Measurements from ENCODE around the gene TAS2R38.
A peak's percentile ranks its signal among the peaks of the same experiment; 100 is the strongest.

The TAS2R38 gene

GRCh38 chr7:141952461-141952860, 21.1 kb downstream of the TAS2R38 start:
- Histone ChIP-seq H3K9me3 (replicated peaks in 1 of 11) (peaks cover 3 to 86% (median 20%) of the 10 kb centered on the region in 11 experiments; a peak in 21 of 22 replicates), H4K20me1 (no peaks in the 10 kb centered on the region), H3K4me3 (no peak overlapping the region), H3K4me1 (peaks cover 29 to 93% (median 66%) of the 10 kb centered on the region in 10 experiments), H3K9ac (no peak overlapping the region), H3K27ac (peak overlapping the region in 8 of 11 experiments; percentile 30 to 98 (median 91); a peak in 16 of 22 replicates), H3K27me3 (no peaks in the 10 kb centered on the region), H3K4me2 (peak overlapping the region in 6 of 11 experiments; percentile 19 to 71 (median 48); a peak in 10 of 22 replicates), H3K36me3 (peaks cover 0 to 17% (median 0%) of the 10 kb centered on the region in 11 experiments; a peak in 3 of 22 replicates)
- TF ChIP-seq Cebpa-rat (IDR thresholded peaks at IDR 0.05): no peak

GRCh38 chr7:141950806-141951205, 22.8 kb downstream of the TAS2R38 start:
- Histone ChIP-seq H3K27ac (peak overlapping the region in 10 of 11 experiments; percentile 57 to 98 (median 68); a peak in 18 of 22 replicates), H3K36me3 (peaks cover 0 to 12% (median 0%) of the 10 kb centered on the region in 11 experiments; a peak in 1 of 22 replicates), H3K4me1 (peaks cover 13 to 94% (median 68%) of the 10 kb centered on the region in 10 experiments), H3K27me3 (no peaks in the 10 kb centered on the region), H4K20me1 (no peaks in the 10 kb centered on the region), H3K9me3 (replicated peaks in 1 of 11) (peaks cover 0 to 87% (median 17%) of the 10 kb centered on the region in 11 experiments; a peak in 17 of 22 replicates), H3K4me2 (peak overlapping the region in 8 of 11 experiments; percentile 2 to 73 (median 57); a peak in 15 of 22 replicates), H3K9ac (peak overlapping the region in 4 of 11 experiments; percentile 7 to 41 (median 33); a peak in 5 of 22 replicates), H3K4me3 (no peak overlapping the region)
- TF ChIP-seq Cebpa-rat (IDR thresholded peaks at IDR 0.05): no peak

- no peak overlapping the region for H3K4me3 ChIP-seq
- no peak for TF ChIP-seq Cebpa-rat (IDR thresholded peaks at IDR 0.05)
- no peaks in the 10 kb centered on the region for H4K20me1 ChIP-seq
- peaks cover 0 to 12% (median 0%) of the 10 kb centered on the region in 11 experiments; a peak in 1 of 22 replicates for H3K36me3 ChIP-seq
- H3K4me2 ChIP-seq: peak overlapping the region in 7 of 11 experiments; percentile 49 to 73 (median 58); a peak in 16 of 22 replicates
- peak overlapping the region in 3 of 11 experiments; percentile 28 to 47 (median 41); a peak in 4 of 22 replicates for H3K9ac ChIP-seq
- peaks cover 0 to 88% (median 19%) of the 10 kb centered on the region in 11 experiments; a peak in 17 of 22 replicates for H3K9me3 ChIP-seq (replicated peaks in 1 of 11)
- peaks cover 8 to 97% (median 73%) of the 10 kb centered on the region in 10 experiments; a peak in 19 of 20 replicates for H3K4me1 ChIP-seq
- H3K27me3 ChIP-seq: no peaks in the 10 kb centered on the region
- peak overlapping the region in 10 of 11 experiments; percentile 57 to 98 (median 68); a peak in 19 of 22 replicates for H3K27ac ChIP-seq
These were observed 23.7 kb downstream of the TAS2R38 start for GRCh38 chr7:141949911-141950310.

GRCh38 chr7:141949451-141949850, 24.1 kb downstream of the TAS2R38 start:
- H3K9me3 ChIP-seq (replicated peaks in 1 of 11): peaks cover 0 to 88% (median 20%) of the 10 kb centered on the region in 11 experiments; a peak in 16 of 22 replicates
- H3K4me1 ChIP-seq: peaks cover 8 to 97% (median 73%) of the 10 kb centered on the region in 10 experiments; a peak in 19 of 20 replicates
- peaks cover 0 to 12% (median 0%) of the 10 kb centered on the region in 11 experiments; a peak in 1 of 22 replicates for H3K36me3 ChIP-seq
- no peak overlapping the region for H3K4me3 ChIP-seq
- peak overlapping the region in 4 of 11 experiments; percentile 1 to 47 (median 39); a peak in 4 of 22 replicates for H3K9ac ChIP-seq
- no peak for TF ChIP-seq Cebpa-rat (IDR thresholded peaks at IDR 0.05)
- H3K27ac ChIP-seq: peak overlapping the region in 10 of 11 experiments; percentile 57 to 98 (median 68); a peak in 19 of 22 replicates
- H4K20me1 ChIP-seq: no peaks in the 10 kb centered on the region
- no peaks in the 10 kb centered on the region for H3K27me3 ChIP-seq
- peak overlapping the region; percentile 1 to 62 (median 49); a peak in 17 of 22 replicates for H3K4me2 ChIP-seq

- H3K36me3 ChIP-seq: peaks cover 0 to 8% (median 0%) of the 10 kb centered on the region in 11 experiments; a peak in 2 of 22 replicates
- peak overlapping the region in 10 of 11 experiments; percentile 57 to 98 (median 68); a peak in 19 of 22 replicates for H3K27ac ChIP-seq
- H4K20me1 ChIP-seq: no peaks in the 10 kb centered on the region
- H3K9me3 ChIP-seq (replicated peaks in 1 of 11): peaks cover 0 to 88% (median 24%) of the 10 kb centered on the region in 11 experiments; a peak in 16 of 22 replicates
- H3K4me1 ChIP-seq: peaks cover 8 to 97% (median 74%) of the 10 kb centered on the region in 10 experiments; a peak in 19 of 20 replicates
- H3K4me3 ChIP-seq: no peak overlapping the region
- TF ChIP-seq Cebpa-rat (IDR thresholded peaks at IDR 0.05): 0 out of 22 replicates have a peak, but pooled peaks of 1 of the 11 experiments have one; percentile 26
- H3K4me2 ChIP-seq: peak overlapping the region; percentile 1 to 62 (median 49); a peak in 16 of 22 replicates
- peak overlapping the region in 3 of 11 experiments; percentile 1 to 37 (median 6); a peak in 4 of 22 replicates for H3K9ac ChIP-seq
- no peaks in the 10 kb centered on the region for H3K27me3 ChIP-seq
These were observed 24.6 kb downstream of the TAS2R38 start for GRCh38 chr7:141949021-141949420.

GRCh38 chr7:141946796-141947195, 26.8 kb downstream of the TAS2R38 start, which contains the start of gene CLEC5A:
Gene CLEC5A (minus strand): TSS chr7:141946974. CDS start chr7:141946292, 682 bp downstream.
- Histone ChIP-seq H3K4me2 (peak within 1 kb of the TSS; percentile 11 to 75 (median 68); a peak in 20 of 22 replicates), H3K36me3 (peaks cover 0 to 20% (median 0%) of the 10 kb centered on the region in 11 experiments; a peak in 8 of 22 replicates), H3K4me3 (peak within 1 kb of the TSS in 7 of 10 experiments; percentile 5 to 52 (median 44); a peak in 12 of 20 replicates), H4K20me1 (no peaks in the 10 kb centered on the region), H3K27me3 (no peaks in the 10 kb centered on the region), H3K9ac (peak within 1 kb of the TSS; percentile 33 to 79 (median 67); a peak in 20 of 22 replicates), H3K4me1 (peaks cover 8 to 94% (median 67%) of the 10 kb centered on the region in 10 experiments; a peak in 19 of 20 replicates), H3K27ac (peak within 1 kb of the TSS; percentile 76 to 98 (median 85)), H3K9me3 (replicated peaks in 1 of 11) (peaks cover 0 to 93% (median 39%) of the 10 kb centered on the region in 11 experiments; a peak in 19 of 22 replicates)
- no peak for TF ChIP-seq Cebpa-rat (IDR thresholded peaks at IDR 0.05)

GRCh38 chr7:141945356-141945755, 28.2 kb downstream of the TAS2R38 start:
- Histone ChIP-seq H3K4me2 (peak overlapping the region; percentile 11 to 75 (median 68); a peak in 19 of 22 replicates), H3K36me3 (peaks cover 0 to 35% (median 0%) of the 10 kb centered on the region in 11 experiments; a peak in 9 of 22 replicates), H3K4me1 (peaks cover 8 to 80% (median 53%) of the 10 kb centered on the region in 10 experiments; a peak in 19 of 20 replicates), H3K27me3 (no peaks in the 10 kb centered on the region), H3K4me3 (peak overlapping the region in 5 of 10 experiments; percentile 14 to 52 (median 48); a peak in 8 of 20 replicates), H3K9ac (peak overlapping the region; percentile 6 to 79 (median 69); a peak in 19 of 22 replicates), H4K20me1 (no peaks in the 10 kb centered on the region), H3K9me3 (replicated peaks in 1 of 11) (peaks cover 6 to 94% (median 53%) of the 10 kb centered on the region in 11 experiments), H3K27ac (peak overlapping the region; percentile 81 to 98 (median 85))
- TF ChIP-seq Cebpa-rat (IDR thresholded peaks at IDR 0.05): peak in 10 of 11 experiments; percentile 63 to 97 (median 84); a peak in 19 of 22 replicates

GRCh38 chr7:141944811-141945210, 28.8 kb downstream of the TAS2R38 start:
- Histone ChIP-seq H3K27me3 (no peaks in the 10 kb centered on the region), H3K27ac (peak overlapping the region; percentile 81 to 98 (median 85)), H3K36me3 (peaks cover 0 to 38% (median 0%) of the 10 kb centered on the region in 11 experiments; a peak in 9 of 22 replicates), H3K9me3 (replicated peaks in 1 of 11) (peaks cover 6 to 94% (median 56%) of the 10 kb centered on the region in 11 experiments), H3K4me1 (peaks cover 8 to 74% (median 47%) of the 10 kb centered on the region in 10 experiments; a peak in 19 of 20 replicates), H4K20me1 (no peaks in the 10 kb centered on the region), H3K4me3 (peak overlapping the region in 5 of 10 experiments; percentile 11 to 35 (median 21); a peak in 6 of 20 replicates), H3K9ac (peak overlapping the region; percentile 6 to 79 (median 67); a peak in 19 of 22 replicates), H3K4me2 (peak overlapping the region in 10 of 11 experiments; percentile 37 to 75 (median 69); a peak in 19 of 22 replicates)
- TF ChIP-seq Cebpa-rat (IDR thresholded peaks at IDR 0.05): no peak
